ENCODE measurements around the gene CYP19A1. TPM values are rescaled to one million over a fixed set of nuclear protein-coding genes. Genes with fewer than 3 reads are reported as not detected.
"Not testable (repeated sequence)": the region's sequence is repeated elsewhere in the genome, so short reads cannot be mapped to it uniquely, and the experiment has no call there.

Gene CYP19A1
- total RNA-seq, 1 donor from 2014 or later = not detected

- Mint-ChIP-seq H3K4me1 (ENCODE audit: low read depth, unreplicated experiment) (peaks cover 4% of the 10 kb centered on the region), H3K27me3 (ENCODE audit: unreplicated experiment) (peaks cover 2% of the 10 kb centered on the region), H3K36me3 (ENCODE audit: unreplicated experiment) (peaks cover 5% of the 10 kb centered on the region), H3K27ac (ENCODE audit: unreplicated experiment) (no peak overlapping the region), H3K4me3 (ENCODE audit: unreplicated experiment) (no peak overlapping the region), H3K9me3 (ENCODE audit: unreplicated experiment) (peaks cover 3% of the 10 kb centered on the region)
- DNase-seq = no peak
- TF ChIP-seq CTCF (IDR thresholded peaks at IDR 0.05; ENCODE audit: partially characterized antibody, unreplicated experiment) = no peak
Observed at GRCh38 chr15:51263116-51263515, 75.3 kb downstream of the CYP19A1 start.

GRCh38 chr15:51262463-51262862 is 75.9 kb downstream of the CYP19A1 start:
- no peak overlapping the region for H3K27ac Mint-ChIP-seq (ENCODE audit: unreplicated experiment)
- TF ChIP-seq CTCF (IDR thresholded peaks at IDR 0.05; ENCODE audit: partially characterized antibody, unreplicated experiment) = no peak

GRCh38 chr15:51261113-51261512 is 77.3 kb downstream of the CYP19A1 start:
- not testable (repeated sequence) for DNase-seq; H3K27me3 Mint-ChIP-seq (ENCODE audit: unreplicated experiment); H3K4me3 Mint-ChIP-seq (ENCODE audit: unreplicated experiment); H3K4me1 Mint-ChIP-seq (ENCODE audit: low read depth, unreplicated experiment); H3K36me3 Mint-ChIP-seq (ENCODE audit: unreplicated experiment); H3K9me3 Mint-ChIP-seq (ENCODE audit: unreplicated experiment); H3K27ac Mint-ChIP-seq (ENCODE audit: unreplicated experiment)

More at GRCh38 chr15:51262463-51262862, 75.9 kb downstream of the CYP19A1 start:
- Mint-ChIP-seq H3K4me1 (ENCODE audit: low read depth, unreplicated experiment) (peaks cover 4% of the 10 kb centered on the region), H3K27me3 (ENCODE audit: unreplicated experiment) (no peaks in the 10 kb centered on the region), H3K36me3 (ENCODE audit: unreplicated experiment) (peaks cover 5% of the 10 kb centered on the region), H3K9me3 (ENCODE audit: unreplicated experiment) (peaks cover 2% of the 10 kb centered on the region), H3K4me3 (ENCODE audit: unreplicated experiment) (no peak overlapping the region)
- DNase-seq = no peak

- Mint-ChIP-seq H3K36me3 (ENCODE audit: unreplicated experiment) (peaks cover 5% of the 10 kb centered on the region), H3K27ac (ENCODE audit: unreplicated experiment) (no peak overlapping the region), H3K4me1 (ENCODE audit: low read depth, unreplicated experiment) (no peaks in the 10 kb centered on the region), H3K27me3 (ENCODE audit: unreplicated experiment) (no peaks in the 10 kb centered on the region), H3K9me3 (ENCODE audit: unreplicated experiment) (no peaks in the 10 kb centered on the region), H3K4me3 (ENCODE audit: unreplicated experiment) (no peak overlapping the region)
- TF ChIP-seq CTCF (IDR thresholded peaks at IDR 0.05; ENCODE audit: partially characterized antibody, unreplicated experiment) = no peak
- no peak for DNase-seq
Observed at GRCh38 chr15:51260202-51260601, 78.2 kb downstream of the CYP19A1 start.

- H3K27ac Mint-ChIP-seq (ENCODE audit: unreplicated experiment) = no peak overlapping the region
Observed at GRCh38 chr15:51255533-51255932, 82.9 kb downstream of the CYP19A1 start.

More at GRCh38 chr15:51255533-51255932, 82.9 kb downstream of the CYP19A1 start:
- no peaks in the 10 kb centered on the region for H3K9me3 Mint-ChIP-seq (ENCODE audit: unreplicated experiment)
- TF ChIP-seq CTCF (IDR thresholded peaks at IDR 0.05; ENCODE audit: partially characterized antibody, unreplicated experiment) = no peak
- no peak for DNase-seq
- H3K27me3 Mint-ChIP-seq (ENCODE audit: unreplicated experiment) = no peaks in the 10 kb centered on the region
- H3K36me3 Mint-ChIP-seq (ENCODE audit: unreplicated experiment) = peaks cover 5% of the 10 kb centered on the region
- no peak overlapping the region for H3K4me3 Mint-ChIP-seq (ENCODE audit: unreplicated experiment)
- H3K4me1 Mint-ChIP-seq (ENCODE audit: low read depth, unreplicated experiment) = no peaks in the 10 kb centered on the region
